HEK293 (cell line): Measurements from ENCODE around the gene ZNF613.
A peak's percentile ranks its signal among the peaks of the same experiment; 100 is the strongest.
"Not testable (repeated sequence)": the region's sequence is repeated elsewhere in the genome, so short reads cannot be mapped to it uniquely, and the experiment has no call there.

Experiments used
- CTCF ChIA-PET: fragments of 350-600 bp; formaldehyde crosslinking; extraction: SDS; loops from one replicate; lab custom pipeline; 2021; ENCODE audit warnings: antibody characterized with exemption; lab: Yijun Ruan, JAX
- POLR2A ChIA-PET: fragments of 300-600 bp; formaldehyde crosslinking; extraction: SDS; loops from one replicate; lab custom pipeline; 2020; ENCODE audit warnings: antibody characterized with exemption, inconsistent platforms; lab: Yijun Ruan, JAX
- H3K27ac ChIP-seq: fragments of 200-500 bp; sonication (Bioruptor generic); 2 replicates; pipeline ENCODE4 v1.5.1; 2014; ENCODE audit warnings: low read depth, low read length, control low read depth, inconsistent platforms; ENCODE audit errors: extremely low read depth
- H3K36me3 ChIP-seq, 2 experiments: fragments of 200-500 bp in 1 of 2; sonication (Bioruptor generic) in 1 of 2; 1 replicate in 1 of 2; 2 replicates in 1 of 2; pipeline ENCODE4 v1.5.1; 2014 to 2017; ENCODE audit warnings: inconsistent platforms in 2 of 2, low read length in 2 of 2; ENCODE audit not compliant: control insufficient read depth in 2 of 2, insufficient read depth in 1 of 2
- H3K4me1 ChIP-seq: fragments of 200-500 bp; sonication (Bioruptor generic); 2 replicates; pipeline ENCODE4 v1.5.1; 2014; ENCODE audit warnings: mild to moderate bottlenecking, low read length, inconsistent platforms; ENCODE audit not compliant: control insufficient read depth, insufficient read depth
- H3K4me3 ChIP-seq: 2 replicates; pipeline ENCODE4 v1.5.1; 2011; ENCODE audit warnings: low read depth, mild to moderate bottlenecking, control low read depth, low read length, moderate library complexity
- H3K9me3 ChIP-seq: fragments of 200-500 bp; sonication (Bioruptor generic); 2 replicates; pipeline ENCODE4 v1.5.1; 2014; ENCODE audit warnings: low read depth, low read length, inconsistent platforms; ENCODE audit not compliant: control insufficient read depth, insufficient read depth
- EGR2 ChIP-seq: fragments of 450-650 bp; formaldehyde crosslinking; IDR thresholded peaks from 2 replicates; pipeline ENCODE4 v1.5.1; 2016; ENCODE audit warnings: low read depth, missing biosample characterization, missing genetic modification characterization
- GLIS2 ChIP-seq: fragments of 450-650 bp; formaldehyde crosslinking; IDR thresholded peaks from 2 replicates; pipeline ENCODE4 v1.5.1; 2016; ENCODE audit warnings: missing biosample characterization, missing genetic modification characterization
- REPIN1 ChIP-seq: fragments of 450-650 bp; formaldehyde crosslinking; IDR thresholded peaks from 2 replicates; pipeline ENCODE4 v1.5.1; 2017; ENCODE audit warnings: missing biosample characterization, missing genetic modification characterization, low read depth
- SCRT1 ChIP-seq: fragments of 450-650 bp; formaldehyde crosslinking; IDR thresholded peaks from 2 replicates; pipeline ENCODE4 v1.5.1; 2016; ENCODE audit warnings: missing biosample characterization, missing genetic modification characterization, borderline replicate concordance
- SP2 ChIP-seq: fragments of 450-650 bp; formaldehyde crosslinking; IDR thresholded peaks from 2 replicates; pipeline ENCODE4 v1.5.1; 2016; ENCODE audit warnings: missing biosample characterization, missing genetic modification characterization
- ZFP41 ChIP-seq: fragments of 450-650 bp; formaldehyde crosslinking; IDR thresholded peaks from 2 replicates; pipeline ENCODE4 v1.5.1; 2016; ENCODE audit warnings: missing biosample characterization, missing genetic modification characterization, borderline replicate concordance
- ZNF112 ChIP-seq: fragments of 450-650 bp; formaldehyde crosslinking; IDR thresholded peaks from 2 replicates; pipeline ENCODE4 v1.5.0; 2017; ENCODE audit warnings: missing biosample characterization, missing genetic modification characterization
- ZNF155 ChIP-seq: fragments of 450-650 bp; formaldehyde crosslinking; IDR thresholded peaks from 2 replicates; pipeline ENCODE4 v1.5.1; 2016; ENCODE audit warnings: missing biosample characterization, missing genetic modification characterization
- ZNF248 ChIP-seq: fragments of 450-650 bp; formaldehyde crosslinking; IDR thresholded peaks from 2 replicates; pipeline ENCODE4 v1.5.1; 2017; ENCODE audit warnings: missing biosample characterization, missing genetic modification characterization
- ZNF274 ChIP-seq, 2 experiments: fragments of 200-500 bp in 1 of 2; fragments of 450-650 bp in 1 of 2; sonication (Bioruptor generic) in 1 of 2; formaldehyde crosslinking in 1 of 2; IDR thresholded peaks; 2 replicates each; pipeline versions ENCODE4 v1.5.1 to v1.6.1; 2014 to 2016; ENCODE audit warnings: borderline replicate concordance in 1 of 2, inconsistent platforms in 1 of 2, low read length in 1 of 2, missing biosample characterization in 1 of 2, missing genetic modification characterization in 1 of 2
- ZNF549 ChIP-seq: fragments of 450-650 bp; IDR thresholded peaks from 2 replicates; pipeline ENCODE4 v1.5.1; 2018; ENCODE audit warnings: missing biosample characterization, missing genetic modification characterization, mild to moderate bottlenecking, inconsistent platforms, moderate library complexity
- ZNF585B ChIP-seq: fragments of 450-650 bp; formaldehyde crosslinking; IDR thresholded peaks from 2 replicates; pipeline ENCODE4 v1.5.1; 2016; ENCODE audit warnings: missing biosample characterization, missing genetic modification characterization
- ZNF707 ChIP-seq: fragments of 450-650 bp; formaldehyde crosslinking; IDR thresholded peaks from 2 replicates; pipeline ENCODE4 v1.5.1; 2016; ENCODE audit warnings: missing biosample characterization, missing genetic modification characterization
- ZNF785 ChIP-seq: fragments of 450-650 bp; formaldehyde crosslinking; IDR thresholded peaks from 2 replicates; pipeline ENCODE4 v1.5.1; 2016; ENCODE audit warnings: missing biosample characterization, missing genetic modification characterization
- ZNF791 ChIP-seq: fragments of 450-650 bp; formaldehyde crosslinking; IDR thresholded peaks from 2 replicates; pipeline ENCODE4 v1.5.1; 2016; ENCODE audit warnings: missing biosample characterization, missing genetic modification characterization
- TF ChIP-seq, protein P1 (sequence below): fragments of 450-650 bp; formaldehyde crosslinking; conservative IDR thresholded peaks from 2 replicates; pipeline ENCODE4 v1.5.1; 2016; ENCODE audit warnings: low read depth, missing biosample characterization, missing genetic modification characterization
- TF ChIP-seq, protein P2 (sequence below): fragments of 450-650 bp; formaldehyde crosslinking; IDR thresholded peaks from 2 replicates; pipeline ENCODE4 v1.5.1; 2016; ENCODE audit warnings: missing biosample characterization, missing genetic modification characterization

The ZNF613 gene

DNA sequence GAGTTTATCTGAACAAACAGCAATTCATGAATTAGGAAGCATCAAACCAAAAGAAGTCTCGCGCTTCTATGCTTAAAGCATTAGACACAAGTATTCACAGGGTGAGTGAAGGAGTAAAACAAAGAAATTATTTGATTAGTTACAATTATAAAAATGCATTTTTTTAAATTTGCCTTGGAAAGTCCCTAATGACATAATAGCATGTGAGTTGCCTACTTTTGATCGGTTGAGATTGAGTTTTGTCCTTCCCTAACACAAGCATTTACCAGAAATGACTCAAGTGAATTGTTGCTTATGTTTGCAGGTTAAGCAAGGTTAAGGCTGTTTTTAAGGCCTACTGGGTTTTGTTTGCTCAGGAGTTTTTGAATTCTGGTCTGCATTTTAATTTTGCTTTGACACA, 22.1 kb upstream of the ZNF613 start:
- H3K9me3 ChIP-seq: peaks cover 2% of the 10 kb centered on the region; the same call in 1 of the 2 replicates
- peaks cover 9 to 27% of the 10 kb centered on the region in 2 experiments; a peak in 2 of 3 replicates for H3K36me3 ChIP-seq
- H3K4me3 ChIP-seq: no peak overlapping the region
- no peaks in the 10 kb centered on the region for H3K4me1 ChIP-seq
- CTCF ChIA-PET: no interaction called here
- no peak overlapping the region for H3K27ac ChIP-seq
- TF ChIP-seq ZNF549 (tag by site-specific recombination) (peak; percentile 19; the same call in 1 of the 2 replicates), ZNF155 (tag by site-specific recombination) (no peak), ZNF707 (no peak)
- TF ChIP-seq, protein P1, sequence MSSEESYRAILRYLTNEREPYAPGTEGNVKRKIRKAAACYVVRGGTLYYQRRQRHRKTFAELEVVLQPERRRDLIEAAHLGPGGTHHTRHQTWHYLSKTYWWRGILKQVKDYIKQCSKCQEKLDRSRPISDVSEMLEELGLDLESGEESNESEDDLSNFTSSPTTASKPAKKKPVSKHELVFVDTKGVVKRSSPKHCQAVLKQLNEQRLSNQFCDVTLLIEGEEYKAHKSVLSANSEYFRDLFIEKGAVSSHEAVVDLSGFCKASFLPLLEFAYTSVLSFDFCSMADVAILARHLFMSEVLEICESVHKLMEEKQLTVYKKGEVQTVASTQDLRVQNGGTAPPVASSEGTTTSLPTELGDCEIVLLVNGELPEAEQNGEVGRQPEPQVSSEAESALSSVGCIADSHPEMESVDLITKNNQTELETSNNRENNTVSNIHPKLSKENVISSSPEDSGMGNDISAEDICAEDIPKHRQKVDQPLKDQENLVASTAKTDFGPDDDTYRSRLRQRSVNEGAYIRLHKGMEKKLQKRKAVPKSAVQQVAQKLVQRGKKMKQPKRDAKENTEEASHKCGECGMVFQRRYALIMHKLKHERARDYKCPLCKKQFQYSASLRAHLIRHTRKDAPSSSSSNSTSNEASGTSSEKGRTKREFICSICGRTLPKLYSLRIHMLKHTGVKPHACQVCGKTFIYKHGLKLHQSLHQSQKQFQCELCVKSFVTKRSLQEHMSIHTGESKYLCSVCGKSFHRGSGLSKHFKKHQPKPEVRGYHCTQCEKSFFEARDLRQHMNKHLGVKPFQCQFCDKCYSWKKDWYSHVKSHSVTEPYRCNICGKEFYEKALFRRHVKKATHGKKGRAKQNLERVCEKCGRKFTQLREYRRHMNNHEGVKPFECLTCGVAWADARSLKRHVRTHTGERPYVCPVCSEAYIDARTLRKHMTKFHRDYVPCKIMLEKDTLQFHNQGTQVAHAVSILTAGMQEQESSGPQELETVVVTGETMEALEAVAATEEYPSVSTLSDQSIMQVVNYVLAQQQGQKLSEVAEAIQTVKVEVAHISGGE (tag by site-specific recombination): no peak
- TF ChIP-seq, protein P2, sequence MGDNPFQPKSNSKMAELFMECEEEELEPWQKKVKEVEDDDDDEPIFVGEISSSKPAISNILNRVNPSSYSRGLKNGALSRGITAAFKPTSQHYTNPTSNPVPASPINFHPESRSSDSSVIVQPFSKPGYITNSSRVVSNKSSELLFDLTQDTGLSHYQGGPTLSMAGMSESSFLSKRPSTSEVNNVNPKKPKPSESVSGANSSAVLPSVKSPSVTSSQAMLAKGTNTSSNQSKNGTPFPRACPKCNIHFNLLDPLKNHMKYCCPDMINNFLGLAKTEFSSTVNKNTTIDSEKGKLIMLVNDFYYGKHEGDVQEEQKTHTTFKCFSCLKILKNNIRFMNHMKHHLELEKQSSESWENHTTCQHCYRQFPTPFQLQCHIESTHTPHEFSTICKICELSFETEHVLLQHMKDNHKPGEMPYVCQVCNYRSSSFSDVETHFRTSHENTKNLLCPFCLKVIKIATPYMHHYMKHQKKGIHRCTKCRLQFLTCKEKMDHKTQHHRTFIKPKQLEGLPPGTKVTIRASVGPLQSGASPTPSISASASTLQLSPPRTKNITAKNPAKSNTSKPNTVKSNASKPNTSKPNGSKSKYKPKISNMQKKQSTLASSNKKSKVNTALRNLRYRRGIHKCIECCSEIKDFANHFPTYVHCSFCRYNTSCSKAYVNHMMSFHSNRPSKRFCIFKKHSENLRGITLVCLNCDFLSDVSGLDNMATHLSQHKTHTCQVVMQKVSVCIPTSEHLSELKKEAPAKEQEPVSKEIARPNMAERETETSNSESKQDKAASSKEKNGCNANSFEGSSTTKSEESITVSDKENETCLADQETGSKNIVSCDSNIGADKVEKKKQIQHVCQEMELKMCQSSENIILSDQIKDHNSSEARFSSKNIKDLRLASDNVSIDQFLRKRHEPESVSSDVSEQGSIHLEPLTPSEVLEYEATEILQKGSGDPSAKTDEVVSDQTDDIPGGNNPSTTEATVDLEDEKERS (tag by site-specific recombination): 0 out of 2 replicates have a peak, but pooled peaks have one; percentile 4
- TF ChIP-seq, all 188 proteins: peak for 2
- POLR2A ChIA-PET: no interaction called here

DNA sequence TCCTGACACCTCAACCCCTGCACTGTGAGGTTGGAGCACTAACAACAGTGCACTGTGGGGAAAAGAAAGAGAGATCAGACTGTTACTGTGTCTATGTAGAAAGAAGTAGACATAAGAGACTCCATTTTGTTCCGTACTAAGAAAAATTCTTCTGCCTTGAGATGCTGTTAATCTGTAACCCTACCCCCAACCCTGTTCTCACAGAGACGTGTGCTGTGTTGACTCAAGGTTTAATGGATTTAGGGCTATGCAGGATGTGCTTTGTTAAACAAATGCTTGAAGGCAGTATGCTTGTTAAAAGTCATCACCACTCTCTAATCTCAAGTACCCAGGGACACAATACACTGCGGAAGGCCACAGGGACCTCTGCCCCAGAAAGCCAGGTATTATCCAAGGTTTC, 21.6 kb upstream of the ZNF613 start:
- H3K9me3 ChIP-seq, H3K27ac ChIP-seq, H3K4me3 ChIP-seq, CTCF ChIA-PET, H3K4me1 ChIP-seq, POLR2A ChIA-PET: not testable (repeated sequence)
- H3K36me3 ChIP-seq: peaks cover 9 to 23% of the 10 kb centered on the region in 2 experiments; a peak in 2 of 3 replicates

DNA sequence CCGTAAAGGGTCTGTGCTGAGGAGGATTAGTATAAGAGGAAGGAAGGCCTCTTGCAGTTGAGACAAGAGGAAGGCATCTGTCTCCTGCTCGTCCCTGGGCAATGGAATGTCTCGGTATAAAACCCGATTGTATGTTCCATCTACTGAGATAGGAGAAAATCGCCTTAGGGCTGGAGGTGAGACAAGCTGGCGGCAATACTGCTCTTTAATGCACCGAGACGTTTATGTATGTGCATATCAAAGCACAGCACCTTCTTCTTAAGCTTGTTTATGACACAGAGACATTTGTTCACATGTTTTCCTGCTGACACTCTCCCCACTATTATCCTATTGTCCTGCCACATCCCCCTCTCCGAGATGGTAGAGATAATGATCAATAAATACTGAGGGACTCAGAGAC, 21.2 kb upstream of the ZNF613 start:
- CTCF ChIA-PET, H3K27ac ChIP-seq, H3K4me3 ChIP-seq, H3K4me1 ChIP-seq, H3K9me3 ChIP-seq, POLR2A ChIA-PET: not testable (repeated sequence)
- peaks cover 9 to 18% of the 10 kb centered on the region in 2 experiments; a peak in 2 of 3 replicates for H3K36me3 ChIP-seq

DNA sequence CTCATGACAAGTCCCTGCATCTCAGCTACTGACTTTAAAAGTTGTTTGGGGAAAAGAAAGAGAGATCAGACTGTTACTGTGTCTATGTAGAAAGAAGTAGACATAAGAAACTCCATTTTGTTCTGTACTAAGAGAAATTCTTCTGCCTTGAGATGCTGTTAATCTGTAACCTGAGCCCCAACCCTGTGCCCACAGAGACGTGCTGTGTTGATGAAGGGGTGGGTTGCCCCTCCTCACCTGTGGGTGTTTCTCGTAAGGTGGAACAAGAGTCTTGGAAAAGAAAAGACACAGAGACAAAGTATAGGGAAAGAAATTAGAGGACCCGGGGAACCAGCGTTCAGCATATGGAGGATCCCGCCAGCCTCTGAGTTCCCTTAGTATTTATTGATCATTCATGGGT, 19.3 kb upstream of the ZNF613 start:
- H3K4me3 ChIP-seq, CTCF ChIA-PET, H3K27ac ChIP-seq, H3K4me1 ChIP-seq, H3K9me3 ChIP-seq, POLR2A ChIA-PET, H3K36me3 ChIP-seq: not testable (repeated sequence)

DNA sequence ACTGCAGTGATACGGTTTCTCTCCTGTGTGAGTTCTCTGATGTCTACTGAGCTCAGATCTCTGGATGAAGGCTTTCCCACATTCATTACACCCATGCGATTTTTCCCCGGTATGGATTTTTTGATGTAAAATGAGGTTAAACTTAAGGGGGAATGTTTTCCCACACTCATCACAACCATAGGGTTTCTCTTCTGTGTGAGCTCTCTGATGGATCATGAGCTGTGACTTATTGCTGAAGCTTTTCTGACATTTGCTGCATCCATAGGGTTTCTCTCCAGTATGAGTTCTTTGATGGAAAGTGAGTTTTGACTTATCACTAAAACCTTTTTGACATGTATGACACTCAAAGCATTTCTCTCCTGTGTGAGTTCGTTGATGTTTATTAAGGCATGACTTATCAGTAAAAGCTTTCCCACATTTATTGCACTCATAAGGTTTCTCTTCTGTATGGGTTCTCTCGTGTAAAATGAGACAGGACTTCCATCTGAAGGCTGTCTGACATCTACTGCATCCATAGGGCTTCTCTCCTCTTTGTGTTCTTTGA, 11.9 kb upstream of the ZNF613 start:
- Histone ChIP-seq H3K9me3 (no peaks in the 10 kb centered on the region), H3K4me1 (no peaks in the 10 kb centered on the region), H3K27ac (no peak overlapping the region), H3K4me3 (no peak overlapping the region), H3K36me3 (no peaks in the 10 kb centered on the region)
- ChIA-PET CTCF (no interaction called here), POLR2A (no interaction called here)
- TF ChIP-seq GLIS2 (tag by site-specific recombination): no peak
- no peak for TF ChIP-seq ZNF585B
- no peak for TF ChIP-seq EGR2 (tag by site-specific recombination)
- TF ChIP-seq SCRT1 (tag by site-specific recombination): no peak
- no peak for TF ChIP-seq SP2 (tag by site-specific recombination)
- no peak for TF ChIP-seq ZNF785 (tag by site-specific recombination)
- peak; percentile 25 for TF ChIP-seq ZNF274 (IDR thresholded peaks at IDR 0.05; ENCODE audit: low read length)
- peak; percentile 90; the same call in 1 of the 2 replicates for TF ChIP-seq ZNF274 (tag by site-specific recombination; IDR thresholded peaks at IDR 0.05; ENCODE audit: borderline replicate concordance)
- no peak for TF ChIP-seq ZNF248 (tag by site-specific recombination)
- TF ChIP-seq ZFP41 (tag by site-specific recombination): no peak
- TF ChIP-seq ZNF112 (tag by site-specific recombination): no peak
- TF ChIP-seq REPIN1 (tag by site-specific recombination): no peak
- no peak for TF ChIP-seq ZNF791 (tag by site-specific recombination)
